Measurements from ENCODE around the gene MECP2. TPM values are rescaled to one million over a fixed set of nuclear protein-coding genes. Genes with fewer than 3 reads are reported as not detected.

Gene MECP2
- total and polyA plus RNA-seq, 10 of the 15 experiments (the other 5 are each of a cell fraction or from before 2014, with no cell fraction given) = 1.3 to 32.7 (median 13.7) TPM

- TF ChIP-seq, protein P1, sequence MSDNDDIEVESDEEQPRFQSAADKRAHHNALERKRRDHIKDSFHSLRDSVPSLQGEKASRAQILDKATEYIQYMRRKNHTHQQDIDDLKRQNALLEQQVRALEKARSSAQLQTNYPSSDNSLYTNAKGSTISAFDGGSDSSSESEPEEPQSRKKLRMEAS (IDR thresholded peaks at IDR 0.05; ENCODE audit: low read depth, low read length) = no peak
- TF ChIP-seq MTA3 (IDR thresholded peaks at IDR 0.05; ENCODE audit: borderline replicate concordance, low read length) (no peak), CBFB (IDR thresholded peaks at IDR 0.05; ENCODE audit: low read depth) (0 out of 2 replicates have a peak, but pooled peaks have one; percentile 23), CHD4 (IDR thresholded peaks at IDR 0.05) (no peak), BACH1 (IDR thresholded peaks at IDR 0.05; ENCODE audit: borderline replicate concordance) (peak; percentile 88; the same call in 1 of the 2 replicates), KAT2A (conservative IDR thresholded peaks at IDR 0.05; ENCODE audit: control insufficient read depth, low read depth, low read length) (no peak), MXI1 (IDR thresholded peaks at IDR 0.05; ENCODE audit: low read depth, low read length) (no peak), POLR2A (IDR thresholded peaks at IDR 0.05; ENCODE audit: low read depth, low read length) (peak; percentile 38; the same call in 1 of the 2 replicates), GATAD2B (conservative IDR thresholded peaks at IDR 0.05; ENCODE audit: low read depth) (peak; percentile 41; the same call in 1 of the 2 replicates), YY1 (IDR thresholded peaks at IDR 0.05; ENCODE audit: low read depth, low read length) (peak; percentile 80), RUNX3 (IDR thresholded peaks at IDR 0.05; ENCODE audit: low read length) (peak; percentile 68)
These were observed 95.2 kb downstream of the MECP2 start (continued) for GRCh38 chrX:154002215-154002719.

DNA sequence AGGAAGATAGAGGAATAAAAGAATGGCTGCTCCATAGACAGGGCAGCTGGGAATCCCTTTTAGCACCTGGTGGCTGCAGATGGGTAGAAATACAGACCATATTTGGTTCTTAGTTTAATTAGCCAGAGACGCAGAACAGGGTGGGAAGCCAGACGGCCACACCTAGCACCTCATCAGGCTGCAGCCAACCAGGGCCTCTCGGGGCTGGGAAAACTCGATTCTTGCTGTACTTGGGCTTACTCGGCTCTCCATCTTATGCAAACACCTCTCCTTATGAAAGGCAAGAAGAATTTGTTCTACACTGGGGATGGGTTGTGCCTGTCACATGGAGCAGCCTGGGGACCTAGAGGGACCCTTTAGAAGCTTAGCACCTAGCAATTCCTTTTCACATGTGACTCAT, 97.5 kb downstream of the MECP2 start:
- Histone ChIP-seq H3K27ac (ENCODE audit: control insufficient read depth, insufficient read depth) (no peak overlapping the region), H3K9ac (ENCODE audit: control insufficient read depth, insufficient read depth, low read length) (no peak overlapping the region), H3K4me1 (ENCODE audit: control insufficient read depth, insufficient read depth, low read length) (peaks cover 14% of the 10 kb centered on the region), H2AFZ (ENCODE audit: control insufficient read depth, low read depth, low read length) (no peak overlapping the region), H3K27me3 (replicated peaks in 1 of 2; ENCODE audit: control insufficient read depth in 2 of 2, insufficient read depth in 2 of 2, low read length in 1 of 2) (no peaks in the 10 kb centered on the region), H3K79me2 (ENCODE audit: control insufficient read depth, insufficient read depth, low read length) (no peaks in the 10 kb centered on the region), H4K20me1 (ENCODE audit: control insufficient read depth, insufficient read depth) (no peaks in the 10 kb centered on the region), H3K9me3 (replicated peaks; ENCODE audit: control insufficient read depth, insufficient read depth, low read length) (no peaks in the 10 kb centered on the region), H3K4me2 (ENCODE audit: control insufficient read depth, insufficient read depth) (no peak overlapping the region), H3K36me3 (ENCODE audit: control insufficient read depth in 2 of 2, insufficient read depth in 2 of 2, low read length in 1 of 2) (no peaks in the 10 kb centered on the region), H3K4me3 (no peak overlapping the region)
- intact Hi-C loops (cut with micrococcal nuclease; ENCODE audit: unreplicated experiment) (no loop called here), in situ Hi-C loops (cut with MboI) (no loop called here)
- DNase-seq (ENCODE audit: low read depth, low spot score) (no peak), FAIRE-seq (no peak), ATAC-seq (no peak)
- WGBS (ENCODE audit: insufficient coverage, insufficient replicate concordance, low lambda C conversion rate, missing lambda C conversion rate) = 65% methylated on average over 5 of the region's 5 CpGs
- ChIA-PET SMC1A (ENCODE audit: uncharacterized antibody, unreplicated experiment) (no interaction called here), CTCF (interaction anchor here (0.6 to 0.7 kb wide), 2 partner anchors 329 to 626 kb away, joined by 3 read pairs; no protein-coding TSS in a partner anchor), RAD21 (ENCODE audit: unreplicated experiment) (no interaction called here), POLR2A (interaction anchor here (0.6 kb wide), 2 partner anchors 9 to 29 kb away, joined by 3 to 8 read pairs; partner anchors contain the start of gene HCFC1)
- BruUV-seq (replicated peaks) = no TSS peak
- TF ChIP-seq JUND (IDR thresholded peaks at IDR 0.05; ENCODE audit: low read depth, low read length) (no peak), ELK1 (IDR thresholded peaks at IDR 0.05; ENCODE audit: low read depth, low read length) (no peak), USF2 (IDR thresholded peaks at IDR 0.05; ENCODE audit: borderline replicate concordance, low read depth, low read length) (no peak), SMAD5 (IDR thresholded peaks at IDR 0.05; ENCODE audit: low read depth) (no peak), PAX5 (IDR thresholded peaks at IDR 0.05; ENCODE audit: borderline replicate concordance, low read depth, low read length) (no peak), NBN (IDR thresholded peaks at IDR 0.05) (no peak), TAF1 (IDR thresholded peaks at IDR 0.05; ENCODE audit: borderline replicate concordance, low read depth, low read length) (no peak), ZNF274 (IDR thresholded peaks at IDR 0.05; ENCODE audit: insufficient read depth, insufficient read length) (no peak), HCFC1 (IDR thresholded peaks at IDR 0.05; ENCODE audit: low read length) (no peak), SIN3A (IDR thresholded peaks at IDR 0.05; ENCODE audit: low read depth, low read length) (no peak), BCL11A (IDR thresholded peaks at IDR 0.05; ENCODE audit: low read depth, low read length) (no peak)
- TF ChIP-seq, protein P2, sequence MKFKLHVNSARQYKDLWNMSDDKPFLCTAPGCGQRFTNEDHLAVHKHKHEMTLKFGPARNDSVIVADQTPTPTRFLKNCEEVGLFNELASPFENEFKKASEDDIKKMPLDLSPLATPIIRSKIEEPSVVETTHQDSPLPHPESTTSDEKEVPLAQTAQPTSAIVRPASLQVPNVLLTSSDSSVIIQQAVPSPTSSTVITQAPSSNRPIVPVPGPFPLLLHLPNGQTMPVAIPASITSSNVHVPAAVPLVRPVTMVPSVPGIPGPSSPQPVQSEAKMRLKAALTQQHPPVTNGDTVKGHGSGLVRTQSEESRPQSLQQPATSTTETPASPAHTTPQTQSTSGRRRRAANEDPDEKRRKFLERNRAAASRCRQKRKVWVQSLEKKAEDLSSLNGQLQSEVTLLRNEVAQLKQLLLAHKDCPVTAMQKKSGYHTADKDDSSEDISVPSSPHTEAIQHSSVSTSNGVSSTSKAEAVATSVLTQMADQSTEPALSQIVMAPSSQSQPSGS (IDR thresholded peaks at IDR 0.05; ENCODE audit: low read length) = no peak

All from GM12878 (cell line).